Colonic mucosa (tissue), 4 donors: ENCODE data around the gene BST1. TPM values are rescaled to one million over a fixed set of nuclear protein-coding genes. Genes with fewer than 3 reads are reported as not detected.

ENCODE experiments used
- DNase-seq: peaks from one replicate; pipeline ENCODE4 v3.0.0-alpha.2; 2020
- H3K27ac ChIP-seq: fragments of 200-600 bp; one replicate; pipeline ENCODE4 v1.8.0; 2021
- H3K27me3 ChIP-seq: fragments of 200-600 bp; one replicate; pipeline ENCODE4 v1.8.0; 2021
- H3K36me3 ChIP-seq: fragments of 200-600 bp; one replicate; pipeline ENCODE4 v1.8.0; 2021
- H3K4me1 ChIP-seq: fragments of 200-600 bp; one replicate; pipeline ENCODE4 v1.8.0; 2021; ENCODE audit warnings: mild to moderate bottlenecking
- H3K4me3 ChIP-seq: fragments of 200-600 bp; one replicate; pipeline ENCODE4 v1.8.0; 2021
- H3K9ac ChIP-seq, 2 donors: one replicate each; pipeline ENCODE4 v1.7.0; 2013; ENCODE audit warnings: control low read depth in 2 of 2, low read depth in 2 of 2, low read length in 2 of 2
- H3K9me3 ChIP-seq: fragments of 200-600 bp; one replicate; pipeline ENCODE4 v1.8.0; 2021
- intact Hi-C: fragments of 100-400 bp; cut with DNase I; formaldehyde crosslinking; loops from one replicate; pipeline ENCODE4 v1.14.1; 2022
- total RNA-seq, 2 donors: library from RNA; stranded (reverse); fragmentation: NEBNext Ultra II Directional in 1 of 2; extraction: Animal tissue kit (Norgen Biotek cat#: 25700) in 1 of 2; gene quantifications; one replicate each; pipeline ENCODE4 v1.2.1, GENCODE V29; 2021
- TF ChIP-seq, protein P1 (sequence below): fragments of 200-600 bp; IDR thresholded peaks from one replicate; pipeline ENCODE4 v1.8.0; 2022; ENCODE audit warnings: antibody characterized with exemption, mild to moderate bottlenecking
- donor health status: healthy.
- donor health status: DM: no; HTN: no; CAD: no.
- donor health status: DM: no; HTN: no; CAD: no.

BST1 gene
- total RNA-seq, 2 donors from 2014 or later: 9.2 to 12.4 TPM

DNA sequence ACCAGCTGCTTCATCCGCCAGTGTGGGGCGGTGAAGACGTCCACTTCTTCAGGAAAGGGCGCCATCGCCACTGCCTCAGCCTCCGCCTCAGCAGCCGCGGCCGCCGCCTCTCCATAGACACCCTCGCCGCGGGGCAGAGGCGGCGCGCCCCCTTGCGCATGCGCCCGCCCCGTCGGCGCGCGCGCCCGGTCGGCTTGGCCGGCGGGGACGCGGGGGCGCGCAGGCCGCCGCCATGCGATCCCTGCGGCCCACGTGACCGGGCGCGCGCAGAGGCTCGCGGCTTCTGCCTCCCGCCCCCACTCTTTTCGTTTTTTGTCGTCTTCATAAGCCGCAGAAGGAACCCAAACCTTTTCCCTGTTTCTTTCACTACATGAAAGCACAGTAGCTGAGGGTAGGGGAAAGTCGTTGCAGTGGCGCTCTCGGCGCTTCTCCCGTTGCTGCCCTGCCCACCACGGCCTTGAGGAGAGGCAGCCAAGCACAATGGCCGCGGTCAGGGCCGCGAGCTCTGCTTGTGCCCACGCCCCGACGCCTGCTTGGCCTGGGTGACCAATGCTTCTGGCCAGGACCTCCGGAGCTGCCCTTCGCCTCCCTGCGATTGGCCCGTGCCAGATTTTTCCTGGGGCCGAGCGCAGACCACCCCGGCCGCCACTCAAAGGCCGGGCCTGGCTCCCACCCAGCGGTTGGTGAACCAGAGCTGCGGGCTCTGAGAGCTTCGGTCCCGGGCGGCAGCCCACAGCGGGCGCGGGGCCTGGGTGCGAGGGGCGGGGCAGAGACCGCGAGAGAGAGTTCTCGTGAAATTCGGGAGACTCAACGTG lies 47.4 kb upstream of the BST1 start, which contains the start of gene FBXL5:
Gene FBXL5 (minus strand): TSS at position 135 of the 815 bp plus-strand sequence. CDS start 70 bp downstream, at position 65.
- H3K27me3 ChIP-seq: no peaks in the 10 kb centered on the region
- H3K27ac ChIP-seq: peak within 1 kb of the TSS; percentile 93
- peak within 1 kb of the TSS; percentile 65 for H3K4me3 ChIP-seq
- intact Hi-C loops: no loop called here
- H3K9ac ChIP-seq: peak within 1 kb of the TSS; percentile 97 to 98
- peak; percentile 73 for DNase-seq
- no peaks in the 10 kb centered on the region for H3K9me3 ChIP-seq
- H3K36me3 ChIP-seq: no peaks in the 10 kb centered on the region
- peaks cover 12% of the 10 kb centered on the region for H3K4me1 ChIP-seq
- TF ChIP-seq, protein P1, sequence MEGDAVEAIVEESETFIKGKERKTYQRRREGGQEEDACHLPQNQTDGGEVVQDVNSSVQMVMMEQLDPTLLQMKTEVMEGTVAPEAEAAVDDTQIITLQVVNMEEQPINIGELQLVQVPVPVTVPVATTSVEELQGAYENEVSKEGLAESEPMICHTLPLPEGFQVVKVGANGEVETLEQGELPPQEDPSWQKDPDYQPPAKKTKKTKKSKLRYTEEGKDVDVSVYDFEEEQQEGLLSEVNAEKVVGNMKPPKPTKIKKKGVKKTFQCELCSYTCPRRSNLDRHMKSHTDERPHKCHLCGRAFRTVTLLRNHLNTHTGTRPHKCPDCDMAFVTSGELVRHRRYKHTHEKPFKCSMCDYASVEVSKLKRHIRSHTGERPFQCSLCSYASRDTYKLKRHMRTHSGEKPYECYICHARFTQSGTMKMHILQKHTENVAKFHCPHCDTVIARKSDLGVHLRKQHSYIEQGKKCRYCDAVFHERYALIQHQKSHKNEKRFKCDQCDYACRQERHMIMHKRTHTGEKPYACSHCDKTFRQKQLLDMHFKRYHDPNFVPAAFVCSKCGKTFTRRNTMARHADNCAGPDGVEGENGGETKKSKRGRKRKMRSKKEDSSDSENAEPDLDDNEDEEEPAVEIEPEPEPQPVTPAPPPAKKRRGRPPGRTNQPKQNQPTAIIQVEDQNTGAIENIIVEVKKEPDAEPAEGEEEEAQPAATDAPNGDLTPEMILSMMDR: no peak

DNA sequence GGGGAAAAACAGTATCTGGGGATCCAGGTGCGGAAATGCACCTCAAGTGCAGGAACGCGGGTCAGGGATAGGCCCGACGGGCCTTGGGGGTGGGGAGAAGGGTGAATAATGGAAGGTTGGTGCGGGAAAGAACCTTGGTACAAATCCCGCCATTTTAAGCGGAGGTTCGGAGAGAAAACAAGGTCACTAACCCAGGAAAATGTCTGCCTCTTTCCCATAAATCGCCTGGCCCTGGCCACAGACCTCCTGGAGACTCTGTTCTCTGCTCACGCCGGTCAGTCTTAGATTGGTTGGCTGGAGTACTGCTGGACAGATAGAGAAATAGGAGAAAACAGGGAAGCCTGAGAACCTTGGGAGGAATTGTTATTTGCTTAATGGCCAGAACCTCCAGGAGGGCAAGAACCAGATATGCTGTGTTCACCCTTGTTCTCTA lies 46.8 kb upstream of the BST1 start:
- no peak for DNase-seq
- Histone ChIP-seq H3K27ac (peak overlapping the region; percentile 93), H3K4me1 (peaks cover 12% of the 10 kb centered on the region), H3K9me3 (no peaks in the 10 kb centered on the region), H3K9ac (peak overlapping the region; percentile 80 to 98), H3K4me3 (peak overlapping the region; percentile 65), H3K27me3 (no peaks in the 10 kb centered on the region), H3K36me3 (no peaks in the 10 kb centered on the region)
- intact Hi-C loops: no loop called here
- TF ChIP-seq, protein P1: no peak

DNA sequence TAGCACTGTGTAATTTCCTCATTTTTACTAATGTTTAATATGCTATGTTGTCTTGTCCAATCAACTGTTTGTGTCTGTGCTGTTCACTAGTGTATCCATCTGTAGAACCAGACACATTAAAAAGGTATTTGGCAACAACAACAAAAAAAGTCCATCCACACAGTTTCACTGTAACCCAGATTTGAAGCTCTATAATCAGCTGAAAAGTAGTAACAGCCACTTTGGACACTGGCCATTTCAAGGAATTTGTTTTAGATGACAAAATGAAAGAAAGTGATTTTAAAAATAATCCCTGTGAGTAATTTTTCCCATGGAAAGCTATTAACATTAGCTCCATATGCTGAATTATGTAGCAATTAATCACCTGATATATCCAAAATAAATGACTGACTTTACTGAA lies 45.5 kb upstream of the BST1 start:
- Histone ChIP-seq H3K27ac (no peak overlapping the region), H3K4me1 (peaks cover 6% of the 10 kb centered on the region), H3K27me3 (no peaks in the 10 kb centered on the region), H3K36me3 (no peaks in the 10 kb centered on the region), H3K4me3 (no peak overlapping the region), H3K9me3 (no peaks in the 10 kb centered on the region), H3K9ac (no peak overlapping the region)
- TF ChIP-seq, protein P1: no peak
- no peak for DNase-seq
- intact Hi-C loops: no loop called here

DNA sequence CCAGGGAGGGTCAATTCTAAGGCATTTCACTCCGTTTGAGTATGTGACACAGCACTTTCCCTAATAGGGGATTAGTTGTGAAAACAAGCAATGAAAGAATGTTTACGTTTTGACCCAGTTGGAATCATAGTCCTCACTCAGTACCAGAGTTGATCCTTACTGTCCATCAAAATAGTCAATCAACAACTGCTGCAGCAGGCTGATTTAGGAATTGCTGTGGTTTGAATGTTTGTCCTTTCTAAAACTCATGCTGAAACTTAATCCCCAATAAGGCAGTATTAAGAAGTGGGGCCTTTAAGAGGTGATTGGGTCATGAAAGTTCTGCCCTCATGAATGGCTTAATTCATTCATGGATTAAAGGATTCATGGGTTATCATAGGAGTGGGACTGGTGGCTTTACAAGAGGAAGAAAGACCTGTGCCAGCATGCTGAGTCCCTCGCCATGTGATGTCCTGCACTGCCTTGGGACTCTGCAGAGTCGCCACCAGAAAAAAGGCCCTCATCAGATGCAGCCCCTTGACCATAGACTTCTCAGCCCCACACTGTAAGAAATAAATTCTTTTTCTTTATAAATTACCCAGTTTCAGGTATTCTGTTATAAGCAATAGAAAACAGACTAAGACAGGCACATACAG lies 44.6 kb upstream of the BST1 start:
- peaks cover 4% of the 10 kb centered on the region for H3K4me1 ChIP-seq
- intact Hi-C loops: no loop called here
- H3K27ac ChIP-seq: no peak overlapping the region

DNA sequence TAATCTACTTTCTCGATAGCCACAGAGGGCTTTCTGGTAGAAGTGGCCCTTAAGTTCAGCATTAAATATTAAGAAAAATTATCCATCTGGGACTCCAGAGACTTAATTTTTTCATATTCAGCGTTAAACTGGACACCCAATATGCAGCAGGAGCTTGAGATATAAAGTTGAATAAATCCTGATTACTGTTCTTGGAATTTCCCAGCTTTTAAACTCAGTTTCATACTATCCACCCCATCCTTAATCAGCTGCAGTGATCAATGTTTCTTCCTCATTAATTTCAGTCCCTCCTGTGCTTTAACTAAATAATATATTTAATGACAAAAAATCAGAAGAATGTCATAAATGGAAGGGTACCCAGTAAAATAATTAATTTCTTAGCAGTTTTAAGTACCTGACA lies 44.1 kb upstream of the BST1 start:
- no peaks in the 10 kb centered on the region for H3K36me3 ChIP-seq
- no peaks in the 10 kb centered on the region for H3K9me3 ChIP-seq
- no peak overlapping the region for H3K9ac ChIP-seq
- no peaks in the 10 kb centered on the region for H3K27me3 ChIP-seq
- intact Hi-C loops: no loop called here
- H3K27ac ChIP-seq: no peak overlapping the region
- peaks cover 4% of the 10 kb centered on the region for H3K4me1 ChIP-seq
- no peak overlapping the region for H3K4me3 ChIP-seq
- TF ChIP-seq, protein P1: no peak
- no peak for DNase-seq

More for the DNA sequence above, 44.6 kb upstream of the BST1 start:
- no peak overlapping the region for H3K4me3 ChIP-seq
- H3K9ac ChIP-seq: no peak overlapping the region
- no peaks in the 10 kb centered on the region for H3K36me3 ChIP-seq
- no peaks in the 10 kb centered on the region for H3K27me3 ChIP-seq
- no peak for DNase-seq
- H3K9me3 ChIP-seq: no peaks in the 10 kb centered on the region
- TF ChIP-seq, protein P1: no peak
